SU-DHL-6 (cell line): ENCODE measurements around the gene GPS2.

ENCODE experiments used
- H2AFZ ChIP-seq: fragments of 200-600 bp; sonication (generic); 2 replicates; pipeline ENCODE4 v1.6.1; 2014; ENCODE audit warnings: low read depth, mild to moderate bottlenecking, moderate library complexity, mixed read lengths, antibody characterized with exemption, low read length; ENCODE audit not compliant: severe bottlenecking
- H3F3A ChIP-seq: fragments of 200-600 bp; shearing (Covaris generic); 2 replicates; pipeline ENCODE4 v1.6.0; 2016; ENCODE audit warnings: antibody characterized with exemption, mild to moderate bottlenecking; ENCODE audit not compliant: insufficient read depth
- H3K27ac ChIP-seq: fragments of 200-600 bp; sonication (generic); 2 replicates; pipeline ENCODE4 v1.5.1; 2016; ENCODE audit warnings: low read depth, mild to moderate bottlenecking, low read length, moderate library complexity, mixed read lengths
- H3K27me3 ChIP-seq: fragments of 200-600 bp; sonication (generic), shearing (Covaris generic); 2 replicates; pipeline ENCODE4 v1.6.0; 2014; ENCODE audit warnings: mild to moderate bottlenecking, low read length
- H3K36me3 ChIP-seq: fragments of 200-600 bp; sonication (generic); 2 replicates; pipeline ENCODE4 v1.6.1; 2014; ENCODE audit warnings: mild to moderate bottlenecking, low read length, mixed read lengths
- H3K4me2 ChIP-seq: fragments of 300-600, 200-600 bp; shearing (Covaris generic), sonication (generic); 2 replicates; pipeline ENCODE4 v1.6.0; 2014; ENCODE audit warnings: low read length, low read depth, mild to moderate bottlenecking; ENCODE audit not compliant: poor library complexity, severe bottlenecking
- H3K4me3 ChIP-seq: fragments of 200-600 bp; sonication (generic); 2 replicates; pipeline ENCODE4 v1.5.1; 2014; ENCODE audit warnings: antibody characterized with exemption, low read length, mild to moderate bottlenecking, mixed read lengths; ENCODE audit not compliant: insufficient read depth, poor library complexity, severe bottlenecking
- H3K79me2 ChIP-seq: fragments of 200-600 bp; sonication (generic); 2 replicates; pipeline ENCODE4 v1.6.1; 2014; ENCODE audit warnings: mild to moderate bottlenecking, low read length, moderate library complexity; ENCODE audit not compliant: insufficient read depth
- H3K9ac ChIP-seq: fragments of 200-600 bp; sonication (generic); 2 replicates; pipeline ENCODE4 v1.7.0; 2014; ENCODE audit warnings: mild to moderate bottlenecking, low read length
- H3K9me2 ChIP-seq: fragments of 200-600 bp; sonication (generic); replicated peaks from 2 replicates; pipeline ENCODE4 v1.6.1; 2014; ENCODE audit warnings: low read length; ENCODE audit not compliant: insufficient read depth
- H3K9me3 ChIP-seq: fragments of 200-600 bp; sonication (generic); 2 replicates; pipeline ENCODE4 v1.6.1; 2014; ENCODE audit warnings: low read length, mixed read lengths; ENCODE audit not compliant: insufficient read depth
- H4K20me1 ChIP-seq: fragments of 200-600 bp; sonication (generic); 2 replicates; pipeline ENCODE4 v1.6.1; 2014; ENCODE audit warnings: low read depth, mild to moderate bottlenecking, antibody characterized with exemption, low read length, moderate library complexity, mixed read lengths
- CTCF ChIP-seq: fragments of 200-600 bp; sonication (generic); IDR thresholded peaks from one replicate; pipeline ENCODE4 v1.5.1; 2017; ENCODE audit warnings: antibody characterized with exemption, mild to moderate bottlenecking, low read length, moderate library complexity; ENCODE audit not compliant: insufficient read depth, poor library complexity, severe bottlenecking
- EZH2phosphoT487 ChIP-seq: fragments of 200-600 bp; sonication (generic), shearing (Covaris generic); conservative IDR thresholded peaks from 2 replicates; pipeline ENCODE4 v1.6.1; 2018; ENCODE audit warnings: mild to moderate bottlenecking, antibody characterized with exemption, low read length, moderate library complexity, mixed read lengths

GPS2 gene

GRCh38 chr17:7348478-7349242 is 33.5 kb upstream of the GPS2 start:
- Histone ChIP-seq H3K36me3 (no peaks in the 10 kb centered on the region), H3K9ac (no peak overlapping the region), H3F3A (peaks cover 13% of the 10 kb centered on the region), H3K27me3 (no peaks in the 10 kb centered on the region), H2AFZ (no peak overlapping the region), H3K27ac (no peak overlapping the region), H3K79me2 (no peaks in the 10 kb centered on the region), H3K9me3 (no peaks in the 10 kb centered on the region), H4K20me1 (no peaks in the 10 kb centered on the region), H3K4me3 (no peak overlapping the region), H3K4me2 (no peak overlapping the region), H3K9me2 (no peaks in the 10 kb centered on the region)
- no peak for TF ChIP-seq EZH2phosphoT487
- no peak for TF ChIP-seq CTCF

GRCh38 chr17:7347630-7348477 is 32.7 kb upstream of the GPS2 start:
- Histone ChIP-seq H3K27ac (no peak overlapping the region), H3K79me2 (no peaks in the 10 kb centered on the region), H2AFZ (no peak overlapping the region), H3K9me2 (no peaks in the 10 kb centered on the region), H3K9ac (no peak overlapping the region), H3K4me2 (no peak overlapping the region), H3K27me3 (no peaks in the 10 kb centered on the region), H3K36me3 (no peaks in the 10 kb centered on the region), H3K4me3 (no peak overlapping the region), H3F3A (peaks cover 13% of the 10 kb centered on the region), H4K20me1 (no peaks in the 10 kb centered on the region), H3K9me3 (no peaks in the 10 kb centered on the region)
- TF ChIP-seq CTCF (no peak), EZH2phosphoT487 (no peak)

- Histone ChIP-seq H3K27me3 (no peaks in the 10 kb centered on the region), H2AFZ (no peak overlapping the region), H3K79me2 (no peaks in the 10 kb centered on the region), H3F3A (peaks cover 13% of the 10 kb centered on the region), H3K9ac (no peak overlapping the region), H3K9me3 (no peaks in the 10 kb centered on the region), H3K9me2 (no peaks in the 10 kb centered on the region), H3K27ac (no peak overlapping the region), H3K4me3 (no peak overlapping the region), H3K36me3 (no peaks in the 10 kb centered on the region), H3K4me2 (no peak overlapping the region), H4K20me1 (no peaks in the 10 kb centered on the region)
- TF ChIP-seq EZH2phosphoT487 (no peak), CTCF (no peak)
Observed at GRCh38 chr17:7346761-7347614, 31.8 kb upstream of the GPS2 start.
